Smooth muscle cell (in vitro differentiated cells): Measurements from ENCODE around the gene GAST. TPM values are rescaled to one million over a fixed set of nuclear protein-coding genes. Genes with fewer than 3 reads are reported as not detected.

Experiments
- DNase-seq: peaks from one replicate; lab custom pipeline; 2025; ENCODE audit not compliant: unreplicated experiment; lab: John Stamatoyannopoulos, UW
- H2AFZ ChIP-seq: fragments of 200-600 bp; sonication (generic); 2 replicates; pipeline ENCODE4 v1.6.0; 2016; ENCODE audit warnings: antibody characterized with exemption, low read depth, mild to moderate bottlenecking
- H3F3A ChIP-seq: fragments of 200-600 bp; sonication (generic); 2 replicates; pipeline ENCODE4 v1.6.0; 2017; ENCODE audit warnings: antibody characterized with exemption, low read depth
- H3K27ac ChIP-seq: fragments of 200-600 bp; sonication (generic); 2 replicates; pipeline ENCODE4 v1.5.1; 2016; ENCODE audit warnings: low read depth, mild to moderate bottlenecking
- H3K27me3 ChIP-seq: fragments of 200-600 bp; sonication (generic); 2 replicates; pipeline ENCODE4 v1.6.1; 2016; ENCODE audit warnings: low read depth, mild to moderate bottlenecking
- H3K36me3 ChIP-seq: fragments of 200-600 bp; sonication (generic); 2 replicates; pipeline ENCODE4 v1.5.1; 2016; ENCODE audit warnings: low read depth
- H3K4me1 ChIP-seq: fragments of 200-600 bp; sonication (generic); 2 replicates; pipeline ENCODE4 v1.5.1; 2016; ENCODE audit warnings: low read depth
- H3K4me2 ChIP-seq: fragments of 200-600 bp; sonication (generic); 2 replicates; pipeline ENCODE4 v1.6.0; 2016; ENCODE audit warnings: mild to moderate bottlenecking
- H3K4me3 ChIP-seq: fragments of 200-600 bp; sonication (generic); 2 replicates; pipeline ENCODE4 v1.5.1; 2016; ENCODE audit warnings: mild to moderate bottlenecking
- H3K79me2 ChIP-seq: fragments of 200-600 bp; sonication (generic); 2 replicates; pipeline ENCODE4 v1.6.0; 2016; ENCODE audit warnings: low read depth, mild to moderate bottlenecking
- H3K9ac ChIP-seq: fragments of 200-600 bp; sonication (generic); 2 replicates; pipeline ENCODE4 v1.6.0; 2016; ENCODE audit warnings: low read depth
- H3K9me3 ChIP-seq: fragments of 200-600 bp; sonication (generic); replicated peaks from 2 replicates; pipeline ENCODE4 v1.5.1; 2016; ENCODE audit warnings: low read depth
- H4K20me1 ChIP-seq: fragments of 200-600 bp; sonication (generic); 2 replicates; pipeline ENCODE4 v1.6.0; 2016; ENCODE audit warnings: low read depth
- CTCF ChIP-seq: fragments of 200-600 bp; sonication (generic); IDR thresholded peaks from 2 replicates; pipeline ENCODE4 v1.5.1; 2017; ENCODE audit warnings: borderline replicate concordance, mild to moderate bottlenecking, antibody characterized with exemption; ENCODE audit not compliant: insufficient read depth, poor library complexity, severe bottlenecking
- WGBS: methylation state at CpG from one replicate; pipeline ENCODE4 v1.1.7; 2016; ENCODE audit warnings: low lambda C conversion rate; 5-methylcytosine and 5-hydroxymethylcytosine counted together
- polyA plus RNA-seq: library from polyadenylated mRNA; unstranded; fragments of >200 nt; fragmentation: Nextera tagmentation; extraction: Ambion mirVana; gene quantifications from 2 replicates; pipeline ENCODE4 v1.2.1, GENCODE V29; 2016
- total RNA-seq: library from RNA; depleted of rRNA; stranded (reverse); fragments of >200 nt; gene quantifications from 2 replicates; pipeline ENCODE4 v1.2.3, GENCODE V29; 2014

Gene GAST
- total and polyA plus RNA-seq, 2 experiments from 2014 or later: 1.2 TPM; not detected in 1

GRCh38 chr17:41664587-41665565, 47.3 kb upstream of the GAST start:
- peak overlapping the region; percentile 86 for H3K4me2 ChIP-seq
- no peaks in the 10 kb centered on the region for H3K79me2 ChIP-seq
- no peaks in the 10 kb centered on the region for H3K27me3 ChIP-seq
- no peaks in the 10 kb centered on the region for H3F3A ChIP-seq
- no peak for DNase-seq
- peaks cover 4% of the 10 kb centered on the region for H3K4me1 ChIP-seq
- no peaks in the 10 kb centered on the region for H3K36me3 ChIP-seq
- no peaks in the 10 kb centered on the region for H3K9me3 ChIP-seq
- no peak overlapping the region for H3K4me3 ChIP-seq
- H3K9ac ChIP-seq: no peak overlapping the region
- no peak for TF ChIP-seq CTCF
- H4K20me1 ChIP-seq: no peaks in the 10 kb centered on the region
- no peak overlapping the region for H2AFZ ChIP-seq
- peak overlapping the region; percentile 80 for H3K27ac ChIP-seq
- 71% methylated on average over 14 of the region's 15 CpGs for WGBS

- H3K4me2 ChIP-seq: peak overlapping the region; percentile 86
- H2AFZ ChIP-seq: peak overlapping the region; percentile 91
- no peaks in the 10 kb centered on the region for H3K27me3 ChIP-seq
- H3K27ac ChIP-seq: peak overlapping the region; percentile 80
- H3K4me1 ChIP-seq: peaks cover 4% of the 10 kb centered on the region
- H3K9me3 ChIP-seq: no peaks in the 10 kb centered on the region
- H3K9ac ChIP-seq: peak overlapping the region; percentile 74
- no peaks in the 10 kb centered on the region for H4K20me1 ChIP-seq
- WGBS: 16% methylated on average over 37 of the region's 39 CpGs
- peak overlapping the region; percentile 61 for H3K4me3 ChIP-seq
- no peaks in the 10 kb centered on the region for H3K36me3 ChIP-seq
- peak; percentile 61 for DNase-seq
- H3K79me2 ChIP-seq: no peaks in the 10 kb centered on the region
- H3F3A ChIP-seq: no peaks in the 10 kb centered on the region
- TF ChIP-seq CTCF: peak; percentile 92
Measured at GRCh38 chr17:41665566-41666236, 46.4 kb upstream of the GAST start.

- Histone ChIP-seq H3K27ac (peak overlapping the region; percentile 80), H3K9ac (peak overlapping the region; percentile 74), H3K79me2 (no peaks in the 10 kb centered on the region), H3K9me3 (no peaks in the 10 kb centered on the region), H2AFZ (peak overlapping the region; percentile 60), H3K4me1 (peaks cover 4% of the 10 kb centered on the region), H3K4me2 (peak overlapping the region; percentile 86), H3K36me3 (no peaks in the 10 kb centered on the region), H3K27me3 (no peaks in the 10 kb centered on the region), H3F3A (no peaks in the 10 kb centered on the region), H3K4me3 (peak overlapping the region; percentile 61), H4K20me1 (no peaks in the 10 kb centered on the region)
- peak; percentile 60 for DNase-seq
- WGBS: 12% methylated on average over 11 of the region's 11 CpGs
- TF ChIP-seq CTCF: no peak
Measured at GRCh38 chr17:41666237-41666641, 45.9 kb upstream of the GAST start.
